Measurements from ENCODE around the gene FAM89B. TPM values are rescaled to one million over a fixed set of nuclear protein-coding genes. Genes with fewer than 3 reads are reported as not detected.

FAM89B gene
- total RNA-seq, 1 donor: 31.5 TPM

GRCh38 chr11:65555693-65556231 lies 16.6 kb upstream of the FAM89B start:
- Histone ChIP-seq H4K20me1 (ENCODE audit: insufficient read depth, low read length) (peaks cover 36% of the 10 kb centered on the region), H3K4me2 (ENCODE audit: insufficient read depth, low read length) (peak overlapping the region; percentile 84), H3K36me3 (ENCODE audit: insufficient read depth, low read length) (peaks cover 22% of the 10 kb centered on the region), H3K9me3 (ENCODE audit: low read depth, low read length) (no peaks in the 10 kb centered on the region), H3K4me3 (ENCODE audit: insufficient read depth, low read length) (peak overlapping the region; percentile 82), H3K79me2 (ENCODE audit: insufficient read depth, low read length) (peaks cover 41% of the 10 kb centered on the region), H3K4me1 (ENCODE audit: insufficient read depth, low read length) (peaks cover 41% of the 10 kb centered on the region), H2AFZ (ENCODE audit: low read length) (no peak overlapping the region), H3K27ac (ENCODE audit: low read depth, low read length) (peak overlapping the region; percentile 73), H3K27me3 (ENCODE audit: insufficient read depth, low read length) (no peaks in the 10 kb centered on the region)
- TF ChIP-seq CTCF (IDR thresholded peaks at IDR 0.05; ENCODE audit: extremely low read depth, low read depth, low read length): no peak
- peak; percentile 99 for DNase-seq (ENCODE audit: insufficient read length, low spot score, missing footprints)

- Histone ChIP-seq H3K27ac (ENCODE audit: low read depth, low read length) (peak overlapping the region; percentile 73), H3K27me3 (ENCODE audit: insufficient read depth, low read length) (no peaks in the 10 kb centered on the region), H2AFZ (ENCODE audit: low read length) (no peak overlapping the region), H4K20me1 (ENCODE audit: insufficient read depth, low read length) (peaks cover 29% of the 10 kb centered on the region), H3K9me3 (ENCODE audit: low read depth, low read length) (no peaks in the 10 kb centered on the region), H3K4me1 (ENCODE audit: insufficient read depth, low read length) (peaks cover 50% of the 10 kb centered on the region), H3K79me2 (ENCODE audit: insufficient read depth, low read length) (peaks cover 41% of the 10 kb centered on the region), H3K4me3 (ENCODE audit: insufficient read depth, low read length) (peak overlapping the region; percentile 82), H3K4me2 (ENCODE audit: insufficient read depth, low read length) (peak overlapping the region; percentile 84), H3K36me3 (ENCODE audit: insufficient read depth, low read length) (peaks cover 12% of the 10 kb centered on the region)
- no peak for TF ChIP-seq CTCF (IDR thresholded peaks at IDR 0.05; ENCODE audit: extremely low read depth, low read depth, low read length)
- DNase-seq (ENCODE audit: insufficient read length, low spot score, missing footprints): peak; percentile 89
These were observed 15.7 kb upstream of the FAM89B start for GRCh38 chr11:65556470-65557279.

GRCh38 chr11:65557280-65558001 lies 14.9 kb upstream of the FAM89B start:
- peak overlapping the region; percentile 84 for H3K4me2 ChIP-seq (ENCODE audit: insufficient read depth, low read length)
- H4K20me1 ChIP-seq (ENCODE audit: insufficient read depth, low read length): peaks cover 22% of the 10 kb centered on the region
- H3K27ac ChIP-seq (ENCODE audit: low read depth, low read length): peak overlapping the region; percentile 73
- peak overlapping the region; percentile 82 for H3K4me3 ChIP-seq (ENCODE audit: insufficient read depth, low read length)
- H3K4me1 ChIP-seq (ENCODE audit: insufficient read depth, low read length): peaks cover 50% of the 10 kb centered on the region
- H3K79me2 ChIP-seq (ENCODE audit: insufficient read depth, low read length): peaks cover 41% of the 10 kb centered on the region
- no peak for TF ChIP-seq CTCF (IDR thresholded peaks at IDR 0.05; ENCODE audit: extremely low read depth, low read depth, low read length)
- no peaks in the 10 kb centered on the region for H3K9me3 ChIP-seq (ENCODE audit: low read depth, low read length)
- H2AFZ ChIP-seq (ENCODE audit: low read length): no peak overlapping the region
- H3K27me3 ChIP-seq (ENCODE audit: insufficient read depth, low read length): no peaks in the 10 kb centered on the region
- peaks cover 6% of the 10 kb centered on the region for H3K36me3 ChIP-seq (ENCODE audit: insufficient read depth, low read length)
- no peak for DNase-seq (ENCODE audit: insufficient read length, low spot score, missing footprints)
